ENCODE measurements around the gene ROR2.
A peak's percentile ranks its signal among the peaks of the same experiment; 100 is the strongest.
"Not testable (repeated sequence)": the region's sequence is repeated elsewhere in the genome, so short reads cannot be mapped to it uniquely, and the experiment has no call there.

ROR2 gene

DNA sequence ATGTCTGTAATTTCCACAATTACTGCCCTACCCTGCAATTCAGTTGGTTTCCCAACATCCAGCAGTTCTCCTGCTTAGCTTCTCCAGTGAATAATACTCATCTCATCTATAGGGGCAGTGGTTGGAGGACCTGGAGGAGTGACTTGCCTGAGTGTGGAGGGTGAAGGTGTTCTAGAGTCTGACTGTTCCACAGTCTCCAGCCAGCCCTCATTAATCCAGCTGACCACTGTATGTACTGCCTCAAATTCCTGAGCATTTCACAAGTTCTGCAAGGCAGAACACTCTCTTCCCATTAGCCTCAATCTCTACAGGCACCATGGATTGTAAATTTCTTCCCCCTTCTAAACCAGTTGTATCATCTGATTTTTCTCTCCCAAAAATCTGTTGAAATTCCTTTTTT, 379.0 kb downstream of the ROR2 start:
- peak; percentile 10 for DNase-seq (ENCODE audit: low read depth)

DNA sequence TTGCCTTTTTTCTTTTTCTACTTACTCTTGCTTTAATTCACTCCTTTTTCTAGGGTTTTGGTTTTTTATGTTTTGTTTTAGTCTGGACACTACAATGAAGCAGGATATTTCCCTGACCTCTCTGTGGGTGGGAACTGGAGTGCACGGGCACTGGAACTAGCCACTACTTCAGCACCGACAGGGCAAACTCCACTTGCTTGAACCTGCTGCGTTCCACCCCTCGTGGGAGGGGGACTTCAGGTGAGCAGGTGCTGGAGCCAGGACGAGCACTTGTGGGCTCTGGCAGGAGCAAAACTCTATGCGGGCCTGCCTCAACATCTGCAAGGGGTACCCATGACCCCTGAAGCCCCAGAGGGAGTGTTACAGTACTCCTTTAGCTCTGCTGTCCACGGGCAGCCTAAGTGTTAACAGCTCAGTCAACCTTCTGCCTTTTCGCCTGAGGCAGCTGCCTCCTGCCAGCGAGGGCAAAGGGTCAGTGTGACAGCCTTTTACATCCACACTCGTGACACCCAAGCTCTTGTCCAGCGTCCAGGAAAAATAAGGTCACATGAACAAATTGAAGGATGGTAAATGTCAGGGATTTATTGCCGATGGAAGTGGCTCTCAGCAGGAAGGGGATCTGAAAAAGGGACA, 382.3 kb downstream of the ROR2 start:
- DNase-seq (ENCODE audit: low read depth): no peak

DNA sequence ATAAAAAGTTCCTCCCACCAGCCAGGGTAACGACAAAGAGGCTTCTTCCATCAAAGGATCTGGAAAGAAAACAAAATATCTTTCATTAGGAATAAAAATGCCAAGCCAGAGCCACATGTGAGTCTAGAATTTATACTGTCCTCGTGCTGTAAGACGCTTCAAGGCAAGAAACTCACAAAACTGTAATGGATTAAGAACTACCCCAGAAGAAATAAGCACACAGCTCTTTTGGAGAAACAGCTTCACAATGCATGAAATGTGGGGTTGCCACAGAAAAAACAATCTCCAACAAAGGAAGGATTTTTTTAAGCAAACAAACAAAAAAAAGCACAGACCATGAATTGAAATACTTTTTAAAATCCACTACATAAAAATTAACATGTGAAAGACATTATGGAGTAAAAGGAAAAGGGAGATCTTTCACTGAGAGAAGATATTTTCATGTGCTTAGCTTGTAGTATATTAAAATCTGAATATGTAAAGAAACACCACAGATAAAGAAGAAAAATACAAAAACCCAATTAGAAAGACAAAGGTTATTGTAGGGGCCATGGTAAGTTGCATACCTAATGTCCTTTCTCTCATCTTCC, 385.9 kb downstream of the ROR2 start:
- DNase-seq (ENCODE audit: low read depth): no peak

DNA sequence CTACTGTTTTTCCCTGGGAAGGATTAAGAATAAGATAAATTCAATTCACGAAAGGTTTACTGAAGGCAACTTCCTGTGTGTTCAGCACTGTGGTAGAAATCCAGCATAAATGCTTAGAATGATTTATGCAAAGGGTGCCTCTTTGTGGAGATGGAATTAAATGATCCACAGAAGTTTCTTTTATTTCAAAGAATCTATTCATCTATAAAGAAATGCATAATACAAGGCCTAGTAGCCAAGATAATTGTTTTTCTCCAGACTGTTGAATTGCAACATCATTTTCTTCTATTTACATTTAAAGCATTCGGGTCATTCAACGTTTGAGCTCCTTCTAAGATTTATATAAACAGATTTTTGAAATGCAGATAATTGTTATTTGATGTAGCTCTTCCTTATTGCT, 387.6 kb downstream of the ROR2 start:
- DNase-seq (ENCODE audit: low read depth): no peak

DNA sequence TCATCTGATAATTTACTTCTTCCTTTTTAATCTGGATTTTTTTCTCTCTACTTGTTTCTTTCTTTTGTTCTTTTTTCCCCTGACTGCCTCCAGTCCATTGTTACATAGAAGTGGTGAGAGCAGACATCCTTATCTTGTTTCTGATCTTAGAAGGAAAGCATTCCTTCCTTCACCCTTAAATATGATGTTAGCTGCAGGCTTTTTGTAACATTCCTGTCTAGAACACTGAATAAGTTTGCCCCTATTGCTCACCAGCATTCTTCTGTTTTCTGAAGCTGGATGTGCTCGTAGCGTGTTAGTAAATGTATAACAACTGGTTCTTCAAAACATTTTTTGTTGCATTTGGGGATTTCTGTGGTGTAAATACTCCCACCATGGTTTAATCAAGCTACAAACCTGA, 389.7 kb downstream of the ROR2 start:
- no peak for DNase-seq (ENCODE audit: low read depth)

DNA sequence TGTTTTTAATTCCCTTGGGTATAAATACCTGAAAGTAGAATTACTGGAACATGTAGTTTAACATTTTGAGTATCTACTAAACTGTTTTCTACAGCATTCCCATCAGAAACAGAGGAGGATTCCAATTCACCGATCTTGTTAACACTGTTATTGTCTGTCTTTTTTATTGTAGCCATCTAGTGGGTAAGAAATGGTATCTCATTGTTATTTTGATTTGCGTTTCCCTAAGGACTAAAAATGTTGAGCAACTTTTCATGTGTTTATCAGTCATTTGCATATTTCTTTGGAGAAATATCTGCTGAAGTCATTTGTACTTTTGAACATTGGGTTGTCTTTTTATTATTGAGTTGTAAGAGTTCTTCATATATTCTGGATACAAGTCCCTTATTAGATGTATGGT, 391.1 kb downstream of the ROR2 start:
- peak; percentile 48 for DNase-seq (ENCODE audit: low read depth)

DNA sequence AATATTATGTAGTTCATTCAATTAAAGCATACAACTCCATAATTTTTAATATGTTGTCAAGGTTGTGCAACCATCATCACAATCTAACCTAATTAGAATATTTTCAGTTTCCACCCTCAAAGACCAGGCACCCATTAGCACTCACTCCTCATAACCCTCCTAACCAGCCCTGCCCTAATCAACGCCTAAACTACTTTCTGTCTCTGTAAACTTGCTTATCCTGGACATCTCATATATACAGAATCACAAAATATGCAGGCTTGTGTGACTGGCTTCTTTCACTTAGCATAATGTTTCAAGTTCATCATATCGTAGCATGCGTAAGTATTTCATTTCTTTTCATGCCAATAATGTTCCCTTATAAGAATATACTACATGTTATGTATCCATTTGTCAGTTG, 391.6 kb downstream of the ROR2 start:
- DNase-seq (ENCODE audit: low read depth): no peak

DNA sequence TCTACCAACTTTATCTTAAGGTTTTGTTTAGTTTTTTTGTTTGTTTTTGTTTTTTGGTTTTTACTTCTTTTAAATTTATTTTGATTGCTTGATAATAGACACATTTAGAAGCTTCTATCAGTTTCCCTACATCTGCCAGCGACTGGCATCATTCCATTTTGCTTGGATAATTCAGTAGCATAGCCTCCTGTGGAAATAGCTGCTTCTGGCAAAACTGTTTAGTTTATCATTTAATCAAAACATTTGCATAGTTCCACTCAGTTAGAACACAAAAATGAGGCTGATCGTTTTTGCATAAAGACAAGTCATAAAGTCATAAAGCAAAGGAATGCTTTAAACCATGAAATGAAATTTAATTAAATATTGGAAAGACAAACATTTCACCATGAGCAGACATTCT, 392.7 kb downstream of the ROR2 start:
- DNase-seq (ENCODE audit: low read depth): no peak

DNA sequence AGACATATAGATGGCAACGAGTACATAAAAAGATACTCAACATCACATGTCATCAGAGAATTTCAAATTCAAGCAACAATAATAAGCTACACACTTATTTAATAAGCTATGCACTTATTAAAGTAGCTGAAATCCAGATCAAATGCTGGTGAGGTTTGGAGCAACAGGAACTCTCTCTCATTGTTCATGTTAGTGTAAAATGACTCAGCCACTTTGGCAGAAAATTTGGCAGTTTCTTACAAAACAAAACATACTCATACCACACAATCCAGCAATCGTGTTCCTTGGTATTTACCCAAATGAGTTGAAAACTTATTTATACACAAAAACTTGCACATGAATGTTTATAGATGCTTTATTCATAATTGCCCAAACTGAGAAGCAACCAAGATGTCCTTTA, 394.9 kb downstream of the ROR2 start:
- DNase-seq (ENCODE audit: low read depth): peak; percentile 34

DNA sequence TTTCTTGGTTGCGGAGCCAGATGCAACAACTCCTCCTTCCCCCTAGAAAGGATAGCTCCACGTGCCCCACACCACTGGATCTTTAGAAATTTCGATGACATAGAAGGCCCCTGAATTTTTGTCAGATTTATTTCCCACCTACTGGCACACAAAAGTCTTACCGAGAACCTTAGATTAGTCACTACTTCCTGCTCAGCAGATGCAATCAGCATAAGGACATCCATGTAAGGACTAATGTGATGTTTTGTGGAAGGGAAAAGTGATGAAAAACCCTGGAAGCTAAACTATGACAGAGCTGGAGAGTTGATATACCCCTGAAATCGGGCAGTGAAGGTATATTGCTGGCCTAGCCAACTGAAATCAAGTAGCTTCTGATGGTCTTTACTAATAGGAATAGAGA, 400.9 kb downstream of the ROR2 start:
- no peak for DNase-seq (ENCODE audit: low read depth)

DNA sequence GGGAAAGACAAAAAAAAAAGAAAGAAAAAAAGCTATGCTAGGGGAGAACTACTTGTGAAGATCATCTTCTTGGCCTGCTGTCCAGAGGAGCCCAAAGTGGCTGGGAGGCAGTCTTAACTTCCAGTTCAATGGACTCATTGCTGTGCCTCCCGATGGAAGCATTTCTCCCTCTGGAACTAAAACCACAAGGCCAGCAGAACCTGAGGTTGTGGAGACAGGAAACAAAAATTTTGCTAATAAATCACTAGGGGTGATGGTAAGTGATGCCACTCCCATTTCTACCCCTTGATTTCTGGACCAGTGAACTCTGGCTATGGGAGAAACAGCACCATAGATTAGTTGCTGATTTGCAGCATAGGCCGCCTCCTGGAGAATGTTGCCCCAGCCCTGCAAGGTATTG, 402.9 kb downstream of the ROR2 start:
- DNase-seq (ENCODE audit: low read depth): no peak

DNA sequence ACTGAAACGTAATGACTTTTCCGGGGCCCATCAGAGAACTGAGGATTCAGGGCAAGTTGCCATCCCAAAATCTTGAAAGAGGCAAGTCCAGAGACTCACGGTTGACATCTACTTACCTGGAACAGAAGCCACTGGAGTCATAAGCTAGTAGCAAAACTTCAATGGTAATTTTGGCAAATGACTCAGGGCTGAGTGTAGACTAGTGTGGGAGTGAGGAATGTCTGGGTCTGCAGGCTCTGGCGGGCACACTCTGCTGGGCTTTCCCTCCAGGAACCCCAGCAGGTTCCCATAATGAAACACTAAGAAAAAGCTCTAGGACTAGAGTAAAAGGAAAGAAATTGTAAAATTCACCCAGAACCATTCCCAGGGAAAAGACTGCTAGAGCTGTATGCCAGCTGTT, 403.5 kb downstream of the ROR2 start:
- no peak for DNase-seq (ENCODE audit: low read depth)

DNA sequence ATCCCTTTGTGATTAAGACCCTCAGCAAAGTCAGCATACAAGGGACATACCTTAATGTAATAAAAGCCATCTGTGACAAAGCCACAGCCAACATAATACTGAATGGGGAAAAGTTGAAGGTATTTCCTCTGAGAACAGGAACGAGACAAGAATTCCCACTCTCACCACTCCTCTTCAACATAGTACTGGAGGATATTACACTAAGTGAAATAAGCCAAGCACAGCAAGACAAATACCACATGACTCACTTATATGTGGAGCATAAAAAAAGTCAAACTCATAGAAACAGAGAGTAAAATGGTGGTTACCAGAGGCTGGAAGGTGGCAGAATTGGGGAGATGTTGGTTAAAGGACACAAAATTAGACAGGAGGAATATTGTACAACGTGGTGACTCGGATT, 408.3 kb downstream of the ROR2 start:
- DNase-seq (ENCODE audit: low read depth): no peak

DNA sequence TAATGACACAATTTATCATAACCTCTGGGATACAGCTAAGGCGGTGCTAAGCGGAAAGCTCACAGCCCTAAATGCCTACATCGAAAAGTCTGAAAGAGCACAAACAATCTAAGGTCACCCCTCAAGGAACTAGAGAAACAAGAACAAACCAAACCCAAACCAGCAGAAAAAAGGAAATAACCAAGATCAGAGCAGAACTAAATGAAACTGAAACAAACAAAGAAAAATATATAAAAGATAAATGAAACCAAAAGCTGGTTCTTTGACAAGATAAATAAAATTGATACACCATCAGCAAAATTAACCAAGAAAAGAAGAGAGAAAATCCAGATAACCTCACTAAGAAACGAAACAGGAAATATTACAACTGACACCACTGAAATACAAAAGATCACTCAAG, 409.5 kb downstream of the ROR2 start:
- not testable (repeated sequence) for DNase-seq (ENCODE audit: low read depth)

DNA sequence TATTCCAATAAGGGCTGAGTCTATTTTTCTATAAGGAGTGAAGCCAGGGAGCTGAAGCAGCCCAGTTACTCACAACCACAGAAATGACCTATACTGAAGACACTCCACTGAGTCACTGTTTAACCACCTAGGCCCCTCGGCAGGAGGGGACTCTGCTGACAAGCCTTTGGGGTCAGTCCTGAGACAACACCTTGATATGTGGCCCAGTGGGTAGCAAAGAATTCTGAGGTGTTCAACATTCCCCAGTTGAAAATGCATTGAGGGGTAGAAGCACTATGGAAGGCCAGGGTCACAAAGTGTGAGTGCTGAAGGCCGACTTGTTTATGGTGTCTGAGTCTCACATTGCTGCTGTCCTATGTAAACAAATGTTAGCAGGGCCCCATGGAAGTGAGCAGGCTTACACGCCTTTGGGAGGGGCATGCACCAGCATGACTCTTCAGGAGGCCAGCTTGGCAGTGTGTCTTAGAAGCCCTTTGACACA, 413.8 kb downstream of the ROR2 start:
- DNase-seq (ENCODE audit: low read depth): peak; percentile 14

DNA sequence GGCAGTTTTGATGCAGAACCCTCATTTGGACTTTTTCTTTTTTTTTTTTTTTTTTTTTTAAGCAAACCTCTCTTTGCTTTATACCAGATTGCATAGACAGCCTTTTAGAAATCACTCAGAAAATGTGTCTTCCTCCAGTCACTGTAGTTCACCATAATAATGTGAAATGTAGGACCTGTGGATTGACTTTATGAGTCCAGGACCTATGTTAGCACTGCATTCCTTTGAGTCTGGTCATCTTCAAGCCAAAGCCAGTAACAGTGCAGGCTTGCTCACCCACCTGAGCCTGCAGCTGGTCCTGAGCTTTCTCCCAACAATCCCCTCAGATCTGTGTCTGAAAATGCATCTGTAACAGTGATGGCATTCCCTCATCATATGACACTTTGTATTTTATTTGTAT, 415.7 kb downstream of the ROR2 start:
- DNase-seq (ENCODE audit: low read depth): no peak

DNA sequence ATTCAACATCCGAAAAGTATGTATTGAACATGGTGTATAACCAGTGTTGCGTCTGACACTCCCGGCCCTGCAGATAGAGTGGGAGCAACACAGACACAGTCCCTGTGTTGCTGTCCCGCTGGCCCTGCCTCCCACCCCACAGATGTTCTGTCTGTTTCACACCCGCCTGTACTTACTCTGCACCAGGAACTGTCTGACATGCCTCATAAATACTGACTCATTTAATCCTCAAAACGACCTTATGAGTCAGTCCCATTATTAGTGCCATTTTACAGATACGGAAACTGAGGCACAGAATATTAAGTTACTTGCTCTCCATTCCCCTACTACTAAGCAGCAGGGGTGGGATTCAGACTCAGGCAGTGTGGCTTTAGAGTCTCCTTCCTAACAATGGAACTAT, 416.6 kb downstream of the ROR2 start:
- no peak for DNase-seq (ENCODE audit: low read depth)

DNA sequence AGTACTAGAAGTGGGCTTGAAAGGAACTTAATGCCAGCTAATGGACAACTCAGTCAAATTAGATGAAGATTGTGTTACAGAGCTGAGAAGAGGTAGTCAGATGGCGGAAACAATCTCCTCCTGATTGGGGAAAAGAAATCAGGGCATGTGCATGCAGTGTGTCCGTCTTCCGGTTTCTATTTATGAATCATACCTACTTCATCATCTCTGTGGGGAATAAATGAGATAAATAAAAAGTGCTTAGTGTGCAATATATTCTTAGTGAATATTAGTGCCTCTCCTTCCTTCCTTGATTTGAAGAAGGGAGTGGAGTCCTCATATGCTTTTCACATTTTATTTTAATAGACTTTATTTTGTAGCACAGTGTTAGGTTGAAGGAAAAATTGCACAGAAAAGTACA, 417.7 kb downstream of the ROR2 start:
- DNase-seq (ENCODE audit: low read depth): no peak

DNA sequence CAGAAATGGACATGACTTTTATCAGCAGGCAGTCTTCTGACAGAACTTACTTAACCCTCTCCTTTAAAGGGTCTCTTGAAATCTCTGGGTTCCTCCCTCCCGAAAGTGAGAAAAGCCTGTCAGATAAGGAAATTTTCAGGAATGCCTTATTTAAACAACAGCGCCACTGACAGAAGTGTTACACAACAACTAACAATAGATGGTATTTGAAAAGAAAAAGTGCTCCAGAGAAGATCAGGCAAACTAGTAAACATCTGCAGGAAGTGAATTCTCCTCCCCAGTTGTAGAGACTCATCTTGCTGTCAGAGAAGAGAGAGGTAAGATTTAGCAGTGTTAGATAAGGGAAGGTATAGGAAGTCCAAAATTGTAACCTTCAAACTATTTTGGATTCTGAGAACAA, 419.2 kb downstream of the ROR2 start:
- no peak for DNase-seq (ENCODE audit: low read depth)

DNA sequence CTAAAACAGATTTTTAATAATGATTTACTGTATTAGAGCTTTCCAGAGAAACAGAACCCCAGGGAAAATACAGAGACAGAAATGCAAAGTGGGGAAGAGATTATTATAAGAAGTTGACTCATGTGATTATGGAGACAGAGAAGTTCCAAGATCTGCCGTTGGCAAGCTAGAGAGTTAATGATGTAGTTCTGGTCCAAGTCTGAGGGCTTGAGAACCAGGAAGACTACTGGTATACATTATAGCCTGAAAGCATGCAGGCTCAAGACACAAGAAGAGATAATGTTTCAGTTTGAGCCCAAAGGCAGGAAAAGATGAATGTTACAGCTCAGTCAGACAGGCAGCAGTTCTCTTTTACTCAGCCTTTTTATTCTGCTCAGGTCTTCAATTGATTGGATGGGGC, 427.5 kb downstream of the ROR2 start:
- DNase-seq (ENCODE audit: low read depth): peak; percentile 56

DNA sequence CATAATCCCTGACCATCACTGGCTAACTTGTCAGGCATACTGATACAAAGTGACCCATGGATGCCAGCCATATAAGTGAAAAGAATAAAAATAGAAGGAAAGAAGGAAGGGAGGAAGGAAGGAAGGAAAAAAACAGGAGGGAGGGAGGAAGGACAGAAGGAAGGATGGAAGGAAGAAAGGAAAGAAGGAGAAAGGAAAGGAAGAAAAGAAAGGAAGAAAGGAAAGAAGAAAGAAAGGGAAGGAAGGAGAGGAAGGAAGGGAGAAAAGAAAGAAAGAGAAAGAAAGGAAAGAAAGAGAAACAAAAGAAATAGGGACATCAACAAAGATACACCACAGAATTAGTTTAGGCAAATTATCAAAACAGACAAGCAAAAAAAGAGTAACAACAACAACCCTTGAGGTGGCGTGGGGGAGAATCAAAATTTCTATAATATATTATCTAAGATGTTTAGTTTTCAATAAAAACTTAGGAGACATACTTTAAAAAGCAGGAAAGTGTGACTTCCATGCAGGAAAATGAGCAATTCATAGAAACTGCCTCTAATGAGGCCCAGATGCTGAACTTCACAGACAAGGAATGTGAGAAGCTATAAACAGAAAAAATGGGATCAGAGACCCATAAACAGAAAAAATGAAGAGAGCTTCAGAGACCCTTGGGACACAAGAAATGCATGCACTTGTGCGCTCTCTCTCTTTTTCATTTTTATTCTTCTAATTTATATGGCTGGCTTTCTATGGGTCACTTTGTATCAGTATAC, 430.3 kb downstream of the ROR2 start:
- DNase-seq (ENCODE audit: low read depth): no peak

DNA sequence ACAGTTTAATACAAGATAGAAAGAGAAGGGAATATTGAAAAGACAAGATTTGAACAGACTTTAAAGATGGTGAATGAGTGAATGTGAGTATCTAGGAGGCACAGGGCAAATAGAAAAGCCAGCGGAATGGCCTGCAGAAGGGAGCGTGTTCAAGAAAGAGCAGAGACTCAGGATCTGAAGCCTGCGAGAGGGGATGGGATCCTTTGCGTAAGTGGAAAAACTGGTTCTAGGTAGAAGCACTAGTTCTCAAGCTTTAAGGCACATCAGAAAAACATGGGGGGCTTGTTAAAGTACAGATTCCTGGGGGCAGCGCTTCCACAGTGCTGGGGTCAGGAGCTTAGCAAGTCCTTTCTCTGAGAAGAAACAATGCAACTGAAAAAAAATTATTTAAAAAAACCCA, 431.6 kb downstream of the ROR2 start:
- DNase-seq (ENCODE audit: low read depth): no peak

DNA sequence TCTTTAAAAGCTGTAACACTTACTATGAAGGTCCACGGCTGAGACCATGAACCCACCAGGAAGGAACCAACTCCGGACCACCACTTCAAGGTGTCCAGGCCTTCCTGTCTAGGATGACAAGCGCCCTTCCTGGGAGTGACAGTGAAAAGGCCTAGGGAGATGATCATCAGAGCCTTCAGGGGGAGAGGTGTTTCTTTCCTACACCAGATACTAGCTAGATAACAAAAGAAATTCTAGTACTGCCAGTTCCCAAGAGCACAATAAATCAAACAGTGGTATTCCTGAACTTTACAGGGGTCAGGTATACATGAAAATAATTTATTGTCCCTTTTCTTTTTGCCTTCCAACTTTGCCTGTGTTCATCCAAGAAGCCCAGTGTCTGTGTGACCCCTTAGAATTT, 432.2 kb downstream of the ROR2 start:
- DNase-seq (ENCODE audit: low read depth): no peak

DNA sequence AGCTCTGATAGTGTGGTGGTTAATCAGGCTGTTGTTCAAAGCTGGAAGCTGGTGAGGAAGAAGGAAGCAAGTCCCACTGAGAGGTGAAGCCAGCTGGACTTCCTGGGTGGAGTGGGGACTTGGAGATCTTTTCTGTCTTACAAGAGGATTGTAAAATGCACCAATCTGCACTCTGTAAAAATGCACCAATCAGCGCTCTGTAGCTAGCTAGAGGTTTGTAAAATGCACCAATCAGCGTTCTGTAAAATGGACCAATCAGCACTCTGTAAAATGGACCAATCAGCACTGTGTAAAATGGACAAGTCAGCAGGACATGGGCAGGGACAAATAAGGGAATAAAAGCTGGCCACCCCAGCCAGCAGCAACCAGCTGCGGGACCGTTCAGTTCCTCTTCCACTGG, 432.7 kb downstream of the ROR2 start:
- DNase-seq (ENCODE audit: low read depth): not testable (repeated sequence)
